Ovary (tissue), 1 donor: ENCODE data around the gene TMED4.

Experiments
- EP300 ChIP-seq: sonication (generic); formaldehyde crosslinking; IDR thresholded peaks from one replicate; pipeline ENCODE4 v1.6.1; 2017; ENCODE audit warnings: antibody characterized with exemption
- POLR2A ChIP-seq: fragments of 450-650 bp; IDR thresholded peaks from one replicate; pipeline ENCODE4 v1.6.1; 2017; ENCODE audit warnings: antibody characterized with exemption, mild to moderate bottlenecking, moderate library complexity

GRCh38 chr7:44555350-44555749 is 26.7 kb downstream of the TMED4 start:
- TF ChIP-seq POLR2A (no peak), EP300 (no peak)
